ENCODE results near the gene RAPGEF3. TPM values are rescaled to one million over a fixed set of nuclear protein-coding genes. Genes with fewer than 3 reads are reported as not detected.

RAPGEF3 gene
- total and polyA plus RNA-seq, 2 donors (not counting 1 experiment from before 2014, with no cell fraction given), result 1.8 to 5.2 TPM

- Histone ChIP-seq H3K4me1 (ENCODE audit: control insufficient read depth in 2 of 2, insufficient read depth in 2 of 2, low read length in 2 of 2) (peaks cover 46 to 59% of the 10 kb centered on the region in 2 donors), H3K9ac (ENCODE audit: low read length) (no peak overlapping the region), H3K9me3 (ENCODE audit: control extremely low read depth in 1 of 3, control insufficient read depth in 2 of 3, insufficient read depth in 1 of 3, low read length in 2 of 3) (no peaks in the 10 kb centered on the region), H2AFZ (ENCODE audit: insufficient read depth, low read depth, low read length, poor library complexity, severe bottlenecking) (peak overlapping the region; percentile 9), H3K27ac (ENCODE audit: low read length in 2 of 2) (no peak overlapping the region), H3K36me3 (replicated peaks in 1 of 2; ENCODE audit: control extremely low read depth in 1 of 2, control insufficient read depth in 1 of 2, extremely low read depth in 1 of 2, insufficient read depth in 2 of 2, low read length in 1 of 2) (no peaks in the 10 kb centered on the region), H3K79me2 (ENCODE audit: control insufficient read depth, insufficient read depth, low read length) (no peaks in the 10 kb centered on the region), H4K20me1 (ENCODE audit: control insufficient read depth, insufficient read depth, low read length, poor library complexity, severe bottlenecking) (no peaks in the 10 kb centered on the region), H3K4me3 (ENCODE audit: control extremely low read depth in 1 of 5, extremely low read depth in 1 of 5, insufficient read depth in 1 of 5, low read depth in 2 of 5, low read length in 4 of 5) (no peak overlapping the region), H3K27me3 (replicated peaks in 1 of 4; ENCODE audit: control extremely low read depth in 1 of 4, control insufficient read depth in 3 of 4, insufficient read depth in 4 of 4, low read length in 3 of 4) (no peaks in the 10 kb centered on the region), H3K4me2 (replicated peaks; ENCODE audit: low read depth, low read length, poor library complexity, severe bottlenecking) (peak overlapping the region; percentile 52)
- Mint-ChIP-seq H3K9me3 (ENCODE audit: insufficient read depth) (no peaks in the 10 kb centered on the region), H3K4me1 (peaks cover 61% of the 10 kb centered on the region), H3K4me3 (no peak overlapping the region), H3K27ac (peak overlapping the region; percentile 83), H3K27me3 (no peaks in the 10 kb centered on the region)
- no peak for DNase-seq
- TF ChIP-seq CTCF (IDR thresholded peaks at IDR 0.05), result no peak
- no peak for TF ChIP-seq EZH2 (IDR thresholded peaks at IDR 0.05; ENCODE audit: borderline replicate concordance, insufficient read depth, low read depth, low read length, poor library complexity, severe bottlenecking)
- ChIA-PET POLR2A (interaction anchor here (7.3 kb wide), 1 partner anchor 11 kb away, joined by 43 read pairs; no protein-coding TSS in a partner anchor), CTCF (interaction anchor here (0.5 to 14.1 kb wide), 4 partner anchors 10 to 55 kb away, joined by 3 to 452 read pairs (median 152); partner anchors contain the start of gene SLC48A1)
- intact Hi-C loops (cut with micrococcal nuclease), result no loop called here
- 36% methylated on average over 7 of the region's 11 CpGs for WGBS (ENCODE audit: insufficient coverage)
- ATAC-seq (ENCODE audit: low read depth), result peak; percentile 39
Measured at GRCh38 chr12:47753021-47754001, 5.4 kb downstream of the RAPGEF3 start.

- H3K9ac ChIP-seq (ENCODE audit: low read length), result no peak overlapping the region
- no peak overlapping the region for H3K4me3 Mint-ChIP-seq
- H3K27me3 ChIP-seq (replicated peaks in 1 of 4; ENCODE audit: control extremely low read depth in 1 of 4, control insufficient read depth in 3 of 4, insufficient read depth in 4 of 4, low read length in 3 of 4), result no peaks in the 10 kb centered on the region
- no peaks in the 10 kb centered on the region for H3K9me3 ChIP-seq (ENCODE audit: control extremely low read depth in 1 of 3, control insufficient read depth in 2 of 3, insufficient read depth in 1 of 3, low read length in 2 of 3)
- POLR2A ChIA-PET, result no interaction called here
- H2AFZ ChIP-seq (ENCODE audit: insufficient read depth, low read depth, low read length, poor library complexity, severe bottlenecking), result no peak overlapping the region
- H3K27ac ChIP-seq (ENCODE audit: low read length in 2 of 2), result no peak overlapping the region
- CTCF ChIA-PET, result interaction anchor here (0.5 to 14.1 kb wide), 4 partner anchors 9 to 55 kb away, joined by 3 to 452 read pairs (median 104); partner anchors contain the start of gene SLC48A1
- peak overlapping the region; percentile 12 for H3K27ac Mint-ChIP-seq
- ATAC-seq (ENCODE audit: low read depth) (no peak), DNase-seq (no peak)
- H3K4me1 ChIP-seq (ENCODE audit: control insufficient read depth in 2 of 2, insufficient read depth in 2 of 2, low read length in 2 of 2), result peaks cover 40 to 59% of the 10 kb centered on the region in 2 donors
- H3K79me2 ChIP-seq (ENCODE audit: control insufficient read depth, insufficient read depth, low read length), result no peaks in the 10 kb centered on the region
- no peak for TF ChIP-seq EZH2 (IDR thresholded peaks at IDR 0.05; ENCODE audit: borderline replicate concordance, insufficient read depth, low read depth, low read length, poor library complexity, severe bottlenecking)
- TF ChIP-seq CTCF (IDR thresholded peaks at IDR 0.05), result no peak
- H3K4me2 ChIP-seq (replicated peaks; ENCODE audit: low read depth, low read length, poor library complexity, severe bottlenecking), result no peak overlapping the region
- intact Hi-C loops (cut with micrococcal nuclease), result no loop called here
- H3K4me3 ChIP-seq (ENCODE audit: control extremely low read depth in 1 of 5, extremely low read depth in 1 of 5, insufficient read depth in 1 of 5, low read depth in 2 of 5, low read length in 4 of 5), result no peak overlapping the region
- H4K20me1 ChIP-seq (ENCODE audit: control insufficient read depth, insufficient read depth, low read length, poor library complexity, severe bottlenecking), result no peaks in the 10 kb centered on the region
- WGBS (ENCODE audit: insufficient coverage), result 96% methylated on average over 6 of the region's 7 CpGs
- H3K36me3 ChIP-seq (replicated peaks in 1 of 2; ENCODE audit: control extremely low read depth in 1 of 2, control insufficient read depth in 1 of 2, extremely low read depth in 1 of 2, insufficient read depth in 2 of 2, low read length in 1 of 2), result no peaks in the 10 kb centered on the region
- peaks cover 61% of the 10 kb centered on the region for H3K4me1 Mint-ChIP-seq
- H3K9me3 Mint-ChIP-seq (ENCODE audit: insufficient read depth), result no peaks in the 10 kb centered on the region
- H3K27me3 Mint-ChIP-seq, result no peaks in the 10 kb centered on the region
Measured at GRCh38 chr12:47752552-47752951, 6.1 kb downstream of the RAPGEF3 start.
